ENCODE measurements around the gene RARB. TPM values are rescaled to one million over a fixed set of nuclear protein-coding genes. Genes with fewer than 3 reads are reported as not detected.

The RARB gene
- total RNA-seq, 1 donor from 2014 or later = not detected

DNA sequence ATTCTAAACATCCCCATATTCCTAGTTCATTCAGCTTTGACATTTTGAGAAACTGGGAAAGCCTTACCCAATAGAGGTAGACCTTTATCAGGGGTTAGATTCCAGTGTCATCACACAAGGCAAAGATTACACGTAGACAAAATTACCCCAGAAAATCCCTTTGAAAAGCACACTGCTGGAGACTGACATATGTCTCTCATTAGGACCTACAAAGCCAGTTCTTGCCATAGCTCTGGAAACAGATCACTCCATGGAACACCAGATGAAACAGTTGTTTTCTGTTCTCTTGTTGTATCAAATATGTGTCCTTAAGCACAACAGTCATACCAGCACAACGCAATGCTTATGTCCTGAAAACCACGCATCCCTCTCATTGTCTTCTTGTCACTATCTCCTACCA is 44.7 kb downstream of the RARB start:
- no peak overlapping the region for H3K27ac Mint-ChIP-seq (ENCODE audit: unreplicated experiment)
- TF ChIP-seq, protein P1, sequence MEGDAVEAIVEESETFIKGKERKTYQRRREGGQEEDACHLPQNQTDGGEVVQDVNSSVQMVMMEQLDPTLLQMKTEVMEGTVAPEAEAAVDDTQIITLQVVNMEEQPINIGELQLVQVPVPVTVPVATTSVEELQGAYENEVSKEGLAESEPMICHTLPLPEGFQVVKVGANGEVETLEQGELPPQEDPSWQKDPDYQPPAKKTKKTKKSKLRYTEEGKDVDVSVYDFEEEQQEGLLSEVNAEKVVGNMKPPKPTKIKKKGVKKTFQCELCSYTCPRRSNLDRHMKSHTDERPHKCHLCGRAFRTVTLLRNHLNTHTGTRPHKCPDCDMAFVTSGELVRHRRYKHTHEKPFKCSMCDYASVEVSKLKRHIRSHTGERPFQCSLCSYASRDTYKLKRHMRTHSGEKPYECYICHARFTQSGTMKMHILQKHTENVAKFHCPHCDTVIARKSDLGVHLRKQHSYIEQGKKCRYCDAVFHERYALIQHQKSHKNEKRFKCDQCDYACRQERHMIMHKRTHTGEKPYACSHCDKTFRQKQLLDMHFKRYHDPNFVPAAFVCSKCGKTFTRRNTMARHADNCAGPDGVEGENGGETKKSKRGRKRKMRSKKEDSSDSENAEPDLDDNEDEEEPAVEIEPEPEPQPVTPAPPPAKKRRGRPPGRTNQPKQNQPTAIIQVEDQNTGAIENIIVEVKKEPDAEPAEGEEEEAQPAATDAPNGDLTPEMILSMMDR (IDR thresholded peaks at IDR 0.05; ENCODE audit: unreplicated experiment) = no peak

DNA sequence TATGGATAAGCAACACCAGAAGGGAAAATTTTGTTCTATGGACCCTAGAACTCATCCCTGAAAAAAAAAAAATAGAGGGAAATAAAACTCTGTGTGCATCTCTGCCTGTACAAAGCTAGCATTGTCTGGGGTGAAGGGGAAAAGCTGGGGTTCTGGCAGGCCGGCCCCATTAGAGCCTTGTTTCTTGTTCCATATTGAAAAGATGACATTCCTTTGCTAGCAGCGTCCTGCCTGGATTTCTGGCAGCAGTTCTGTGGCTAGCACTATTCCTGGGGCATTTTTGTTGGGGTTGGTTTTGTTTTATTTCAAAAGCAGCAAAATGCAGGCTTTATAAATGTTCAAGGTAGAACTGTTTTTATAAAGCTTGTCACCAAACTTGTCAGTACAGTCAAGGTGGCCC is 45.2 kb downstream of the RARB start:
- H3K27ac Mint-ChIP-seq (ENCODE audit: unreplicated experiment) = no peak overlapping the region

More for the DNA sequence above, 44.7 kb downstream of the RARB start:
- no peaks in the 10 kb centered on the region for H3K27me3 Mint-ChIP-seq (ENCODE audit: unreplicated experiment)
- H3K36me3 Mint-ChIP-seq (ENCODE audit: low read depth, unreplicated experiment) = no peaks in the 10 kb centered on the region
- no peak overlapping the region for H3K4me3 Mint-ChIP-seq (ENCODE audit: unreplicated experiment)
- no peak for DNase-seq (ENCODE audit: low spot score)
- H3K4me1 Mint-ChIP-seq (ENCODE audit: unreplicated experiment) = peaks cover 7% of the 10 kb centered on the region
- H3K9me3 Mint-ChIP-seq (ENCODE audit: unreplicated experiment) = no peaks in the 10 kb centered on the region

DNA sequence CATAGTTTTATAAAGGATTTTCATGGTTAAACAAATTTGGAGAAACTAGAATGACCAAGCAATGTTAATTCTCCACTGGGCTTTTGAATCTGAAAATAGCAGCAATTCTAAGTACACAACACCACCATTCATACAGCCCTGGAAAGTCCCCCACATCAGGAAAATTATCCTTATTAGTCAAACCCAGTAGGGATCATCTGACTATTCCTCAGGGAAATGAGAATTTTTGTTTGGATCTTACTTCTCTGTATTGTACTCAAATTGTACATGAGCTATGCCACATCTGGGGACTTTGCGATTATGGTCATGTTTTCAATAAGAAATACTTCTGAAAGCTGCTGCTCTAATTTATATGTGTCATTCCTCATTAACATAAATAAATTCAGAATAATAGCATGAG is 46.0 kb downstream of the RARB start:
- no peak overlapping the region for H3K27ac Mint-ChIP-seq (ENCODE audit: unreplicated experiment)
- no peaks in the 10 kb centered on the region for H3K27me3 Mint-ChIP-seq (ENCODE audit: unreplicated experiment)
- peaks cover 7% of the 10 kb centered on the region for H3K4me1 Mint-ChIP-seq (ENCODE audit: unreplicated experiment)
- no peaks in the 10 kb centered on the region for H3K36me3 Mint-ChIP-seq (ENCODE audit: low read depth, unreplicated experiment)
- TF ChIP-seq, protein P1 (IDR thresholded peaks at IDR 0.05; ENCODE audit: unreplicated experiment) = no peak
- H3K9me3 Mint-ChIP-seq (ENCODE audit: unreplicated experiment) = no peaks in the 10 kb centered on the region
- DNase-seq (ENCODE audit: low spot score) = no peak
- no peak overlapping the region for H3K4me3 Mint-ChIP-seq (ENCODE audit: unreplicated experiment)

More for the DNA sequence above, 45.2 kb downstream of the RARB start:
- no peak for DNase-seq (ENCODE audit: low spot score)
- TF ChIP-seq, protein P1 (IDR thresholded peaks at IDR 0.05; ENCODE audit: unreplicated experiment) = no peak
- Mint-ChIP-seq H3K4me3 (ENCODE audit: unreplicated experiment) (no peak overlapping the region), H3K4me1 (ENCODE audit: unreplicated experiment) (peaks cover 7% of the 10 kb centered on the region), H3K36me3 (ENCODE audit: low read depth, unreplicated experiment) (no peaks in the 10 kb centered on the region), H3K9me3 (ENCODE audit: unreplicated experiment) (no peaks in the 10 kb centered on the region), H3K27me3 (ENCODE audit: unreplicated experiment) (no peaks in the 10 kb centered on the region)

DNA sequence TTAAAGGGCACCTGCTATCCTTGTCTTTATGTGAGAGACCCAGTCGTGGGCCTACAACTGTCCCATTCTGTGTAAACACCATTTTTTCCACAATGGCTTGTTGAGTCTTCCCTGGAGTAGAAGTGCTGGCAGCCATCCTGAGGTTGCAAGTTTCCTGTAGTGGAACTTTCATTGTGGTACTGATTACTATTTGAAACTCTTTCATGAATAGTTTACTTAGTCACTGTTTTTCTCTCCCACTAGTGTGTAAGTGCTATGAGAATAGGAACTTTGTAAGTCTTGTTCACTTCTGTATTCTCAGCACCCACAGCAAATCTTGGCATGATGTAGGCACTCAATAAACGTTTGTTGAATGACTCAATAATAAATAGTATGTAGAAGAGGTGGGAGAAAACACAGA is 48.6 kb downstream of the RARB start:
- no peak overlapping the region for H3K27ac Mint-ChIP-seq (ENCODE audit: unreplicated experiment)
- no peak overlapping the region for H3K4me3 Mint-ChIP-seq (ENCODE audit: unreplicated experiment)
- no peaks in the 10 kb centered on the region for H3K9me3 Mint-ChIP-seq (ENCODE audit: unreplicated experiment)
- TF ChIP-seq, protein P1 (IDR thresholded peaks at IDR 0.05; ENCODE audit: unreplicated experiment) = no peak
- peaks cover 6% of the 10 kb centered on the region for H3K4me1 Mint-ChIP-seq (ENCODE audit: unreplicated experiment)
- H3K27me3 Mint-ChIP-seq (ENCODE audit: unreplicated experiment) = no peaks in the 10 kb centered on the region
- no peak for DNase-seq (ENCODE audit: low spot score)
- no peaks in the 10 kb centered on the region for H3K36me3 Mint-ChIP-seq (ENCODE audit: low read depth, unreplicated experiment)

DNA sequence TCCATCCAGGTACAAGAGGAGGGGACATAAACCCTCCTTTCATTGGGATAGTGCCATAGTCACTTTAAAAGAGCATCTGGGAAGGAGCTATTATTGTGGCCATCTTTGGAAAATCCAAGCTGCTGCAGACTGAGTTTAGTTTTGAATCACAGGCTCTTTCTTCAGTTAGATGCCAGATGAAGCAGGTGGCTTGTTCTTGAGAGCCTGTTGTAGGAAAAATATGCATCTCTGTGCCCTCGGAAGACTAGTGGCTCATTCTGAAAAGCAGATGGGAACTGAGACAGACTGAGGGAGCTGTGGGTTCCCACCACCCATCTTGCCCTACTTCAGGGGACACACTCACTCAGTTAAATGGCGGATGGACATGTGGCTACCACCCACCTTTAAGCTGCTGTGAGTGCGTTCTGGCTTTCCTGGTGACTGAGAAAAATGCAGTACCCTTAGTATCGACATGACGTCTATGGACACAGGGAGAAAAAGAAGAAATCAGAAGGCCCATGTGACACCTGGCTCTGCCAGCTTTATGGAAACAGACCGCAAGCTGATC is 50.2 kb downstream of the RARB start:
- H3K27me3 Mint-ChIP-seq (ENCODE audit: unreplicated experiment) = no peaks in the 10 kb centered on the region
- peaks cover 3% of the 10 kb centered on the region for H3K4me1 Mint-ChIP-seq (ENCODE audit: unreplicated experiment)
- TF ChIP-seq, protein P1 (IDR thresholded peaks at IDR 0.05; ENCODE audit: unreplicated experiment) = no peak
- DNase-seq (ENCODE audit: low spot score) = no peak
- H3K9me3 Mint-ChIP-seq (ENCODE audit: unreplicated experiment) = no peaks in the 10 kb centered on the region
- no peak overlapping the region for H3K4me3 Mint-ChIP-seq (ENCODE audit: unreplicated experiment)
- H3K27ac Mint-ChIP-seq (ENCODE audit: unreplicated experiment) = no peak overlapping the region
- H3K36me3 Mint-ChIP-seq (ENCODE audit: low read depth, unreplicated experiment) = no peaks in the 10 kb centered on the region

All from endothelial cell (in vitro differentiated cells).